ENCODE data around the gene UGT3A1.
"Not testable (repeated sequence)": the region's sequence is repeated elsewhere in the genome, so short reads cannot be mapped to it uniquely, and the experiment has no call there.

UGT3A1 gene, protein sequence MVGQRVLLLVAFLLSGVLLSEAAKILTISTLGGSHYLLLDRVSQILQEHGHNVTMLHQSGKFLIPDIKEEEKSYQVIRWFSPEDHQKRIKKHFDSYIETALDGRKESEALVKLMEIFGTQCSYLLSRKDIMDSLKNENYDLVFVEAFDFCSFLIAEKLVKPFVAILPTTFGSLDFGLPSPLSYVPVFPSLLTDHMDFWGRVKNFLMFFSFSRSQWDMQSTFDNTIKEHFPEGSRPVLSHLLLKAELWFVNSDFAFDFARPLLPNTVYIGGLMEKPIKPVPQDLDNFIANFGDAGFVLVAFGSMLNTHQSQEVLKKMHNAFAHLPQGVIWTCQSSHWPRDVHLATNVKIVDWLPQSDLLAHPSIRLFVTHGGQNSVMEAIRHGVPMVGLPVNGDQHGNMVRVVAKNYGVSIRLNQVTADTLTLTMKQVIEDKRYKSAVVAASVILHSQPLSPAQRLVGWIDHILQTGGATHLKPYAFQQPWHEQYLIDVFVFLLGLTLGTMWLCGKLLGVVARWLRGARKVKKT

DNA sequence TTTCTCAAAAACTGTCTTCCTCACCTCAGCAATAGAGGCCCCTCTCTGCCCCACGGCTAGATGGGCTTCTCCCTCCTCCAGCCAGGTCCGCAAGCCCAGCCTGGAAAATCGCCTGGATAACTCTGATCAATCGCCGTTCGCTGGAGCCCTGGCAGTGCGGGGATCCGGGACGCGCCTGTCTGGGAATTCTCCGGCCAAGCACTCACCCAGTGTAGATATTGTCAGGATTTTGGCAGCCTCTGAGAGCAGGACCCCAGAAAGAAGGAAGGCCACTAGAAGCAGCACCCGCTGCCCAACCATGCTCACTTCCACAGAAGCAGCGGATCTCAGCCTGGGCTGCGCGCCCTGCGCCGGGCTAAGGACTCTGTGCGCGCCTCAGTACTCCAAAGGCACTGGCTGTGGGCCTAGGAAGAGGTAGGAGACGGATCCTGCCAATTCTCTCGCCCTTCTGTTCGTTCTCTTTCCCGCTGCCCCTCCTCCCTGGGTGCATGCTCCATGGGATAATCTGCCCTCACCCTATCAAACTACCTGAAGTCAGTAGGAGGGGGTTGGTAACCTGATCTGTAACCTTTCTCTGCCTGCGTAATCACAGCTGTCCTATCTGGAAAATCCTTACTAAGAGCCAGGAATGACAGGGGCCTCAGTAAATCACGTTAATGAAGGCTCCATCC, at the start of gene UGT3A1:
UGT3A1 (minus strand) TSS at position 450 of the 671 bp plus-strand sequence; CDS start at position 300, 150 bp downstream.
- Histone ChIP-seq H3K27ac (ENCODE audit: low read length) (no peak within 1 kb of the TSS), H3K9ac (ENCODE audit: low read length) (peak within 1 kb of the TSS; percentile 1), H3K9me3 (ENCODE audit: control insufficient read depth, low read depth, low read length) (no peaks in the 10 kb centered on the region), H3K27me3 (ENCODE audit: control insufficient read depth, insufficient read depth, low read length) (peaks cover 20% of the 10 kb centered on the region), H3K4me3 (ENCODE audit: low read length) (peak within 1 kb of the TSS; percentile 55), H3K4me1 (ENCODE audit: control insufficient read depth, low read depth, low read length) (no peaks in the 10 kb centered on the region), H3K36me3 (ENCODE audit: control insufficient read depth, low read depth, low read length) (no peaks in the 10 kb centered on the region)

DNA sequence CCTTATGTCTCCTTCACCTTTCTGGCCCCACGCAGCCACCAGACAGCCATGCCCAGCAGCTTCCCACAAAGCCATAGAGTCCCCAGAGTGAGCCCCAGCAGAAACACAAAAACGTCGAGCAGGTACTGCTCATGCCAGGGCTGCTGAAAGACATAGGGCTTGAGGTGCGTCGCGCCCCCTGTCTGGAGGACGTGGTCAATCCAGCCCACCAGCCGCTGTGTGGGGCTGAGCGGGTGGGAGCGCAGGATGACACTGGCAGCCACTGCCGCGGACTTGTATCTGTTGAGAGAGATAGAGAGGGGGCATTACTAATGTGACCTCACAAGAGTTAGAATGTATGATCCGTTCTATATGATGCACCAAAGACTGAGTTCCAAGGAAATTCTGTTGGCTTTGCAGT, 44.5 kb upstream of the UGT3A1 start:
- no peaks in the 10 kb centered on the region for H3K9me3 ChIP-seq (ENCODE audit: control insufficient read depth, low read depth, low read length)
- H3K27me3 ChIP-seq (ENCODE audit: control insufficient read depth, insufficient read depth, low read length) = no peaks in the 10 kb centered on the region
- H3K9ac ChIP-seq (ENCODE audit: low read length) = no peak overlapping the region
- no peak overlapping the region for H3K4me3 ChIP-seq (ENCODE audit: low read length)
- no peaks in the 10 kb centered on the region for H3K36me3 ChIP-seq (ENCODE audit: control insufficient read depth, low read depth, low read length)
- H3K27ac ChIP-seq (ENCODE audit: low read length) = no peak overlapping the region
- no peaks in the 10 kb centered on the region for H3K4me1 ChIP-seq (ENCODE audit: control insufficient read depth, low read depth, low read length)

DNA sequence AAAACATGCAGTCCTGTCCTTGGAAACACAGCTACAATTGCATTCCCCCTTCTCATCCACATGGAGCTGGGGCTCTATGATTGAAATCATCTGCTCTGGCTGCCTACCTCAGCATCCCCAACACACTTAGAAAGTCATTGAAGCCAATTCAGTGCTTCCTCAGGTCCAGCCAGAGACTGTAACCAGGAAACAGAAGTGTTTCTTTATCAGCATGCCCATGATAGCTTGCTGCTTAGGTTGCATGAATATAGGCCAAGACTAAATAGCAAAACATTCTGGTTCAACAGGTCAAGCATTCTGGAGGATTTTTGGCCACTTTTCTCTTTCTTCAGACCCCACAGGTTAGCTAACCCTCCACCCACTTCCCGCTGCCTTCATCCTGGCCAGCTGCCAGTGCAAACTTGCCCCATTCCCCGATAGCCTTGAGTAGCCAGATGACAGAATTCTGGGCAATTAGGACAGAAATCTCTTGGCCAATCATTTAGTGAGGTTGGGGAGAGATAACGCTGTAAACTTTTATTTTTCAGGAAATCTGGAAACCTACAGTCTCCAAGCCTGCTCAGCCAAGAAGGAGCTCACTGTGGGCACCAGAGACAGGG, 43.4 kb upstream of the UGT3A1 start:
- H3K27ac ChIP-seq (ENCODE audit: low read length); H3K27me3 ChIP-seq (ENCODE audit: control insufficient read depth, insufficient read depth, low read length); H3K36me3 ChIP-seq (ENCODE audit: control insufficient read depth, low read depth, low read length); H3K9me3 ChIP-seq (ENCODE audit: control insufficient read depth, low read depth, low read length); H3K9ac ChIP-seq (ENCODE audit: low read length); H3K4me3 ChIP-seq (ENCODE audit: low read length); H3K4me1 ChIP-seq (ENCODE audit: control insufficient read depth, low read depth, low read length): not testable (repeated sequence)

DNA sequence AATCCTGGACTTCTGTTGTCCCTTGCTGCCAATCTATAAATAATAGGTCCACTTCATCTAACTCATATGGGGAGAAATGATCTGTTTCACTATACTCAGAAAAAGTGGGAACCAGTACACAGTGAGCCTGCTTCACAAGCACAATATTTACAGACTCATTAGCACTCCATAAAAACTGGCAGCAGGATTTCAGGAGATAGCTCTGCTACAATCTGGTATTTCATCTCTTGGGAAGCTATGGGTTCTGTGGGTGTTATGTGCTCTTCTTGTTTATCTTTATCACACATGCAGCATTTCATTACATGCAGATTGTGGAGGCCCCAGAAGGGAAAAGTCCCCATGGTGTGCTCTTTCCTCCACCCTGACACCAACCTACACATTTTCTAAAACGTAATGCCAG, 42.3 kb upstream of the UGT3A1 start:
- no peaks in the 10 kb centered on the region for H3K27me3 ChIP-seq (ENCODE audit: control insufficient read depth, insufficient read depth, low read length)
- H3K36me3 ChIP-seq (ENCODE audit: control insufficient read depth, low read depth, low read length) = no peaks in the 10 kb centered on the region
- H3K4me3 ChIP-seq (ENCODE audit: low read length) = no peak overlapping the region

DNA sequence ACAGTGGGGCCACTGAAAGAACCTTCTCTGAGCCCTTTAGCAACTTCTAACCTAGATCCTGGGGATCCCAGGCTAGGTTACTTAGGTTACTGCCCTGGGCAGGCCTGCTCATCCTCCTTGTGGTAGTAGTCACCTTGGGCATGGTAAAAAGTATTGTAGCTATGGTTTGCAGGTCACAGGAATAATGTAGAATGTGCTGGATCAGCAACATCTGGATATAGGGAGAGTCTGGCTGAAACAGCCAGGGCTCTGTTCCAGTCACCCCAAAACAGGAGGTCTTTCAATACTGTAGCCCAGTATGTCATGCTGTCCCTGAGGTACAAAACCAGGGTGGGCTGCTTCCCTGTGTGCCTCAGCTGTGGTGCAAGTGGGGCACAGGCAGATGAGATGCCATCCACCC, 41.9 kb upstream of the UGT3A1 start:
- no peaks in the 10 kb centered on the region for H3K36me3 ChIP-seq (ENCODE audit: control insufficient read depth, low read depth, low read length)
- H3K4me1 ChIP-seq (ENCODE audit: control insufficient read depth, low read depth, low read length) = no peaks in the 10 kb centered on the region
- H3K4me3 ChIP-seq (ENCODE audit: low read length) = no peak overlapping the region
- no peak overlapping the region for H3K27ac ChIP-seq (ENCODE audit: low read length)
- H3K27me3 ChIP-seq (ENCODE audit: control insufficient read depth, insufficient read depth, low read length) = no peaks in the 10 kb centered on the region
- no peaks in the 10 kb centered on the region for H3K9me3 ChIP-seq (ENCODE audit: control insufficient read depth, low read depth, low read length)
- no peak overlapping the region for H3K9ac ChIP-seq (ENCODE audit: low read length)

More for the DNA sequence above, 42.3 kb upstream of the UGT3A1 start:
- no peaks in the 10 kb centered on the region for H3K9me3 ChIP-seq (ENCODE audit: control insufficient read depth, low read depth, low read length)
- no peak overlapping the region for H3K9ac ChIP-seq (ENCODE audit: low read length)
- H3K4me1 ChIP-seq (ENCODE audit: control insufficient read depth, low read depth, low read length) = no peaks in the 10 kb centered on the region
- H3K27ac ChIP-seq (ENCODE audit: low read length) = no peak overlapping the region

DNA sequence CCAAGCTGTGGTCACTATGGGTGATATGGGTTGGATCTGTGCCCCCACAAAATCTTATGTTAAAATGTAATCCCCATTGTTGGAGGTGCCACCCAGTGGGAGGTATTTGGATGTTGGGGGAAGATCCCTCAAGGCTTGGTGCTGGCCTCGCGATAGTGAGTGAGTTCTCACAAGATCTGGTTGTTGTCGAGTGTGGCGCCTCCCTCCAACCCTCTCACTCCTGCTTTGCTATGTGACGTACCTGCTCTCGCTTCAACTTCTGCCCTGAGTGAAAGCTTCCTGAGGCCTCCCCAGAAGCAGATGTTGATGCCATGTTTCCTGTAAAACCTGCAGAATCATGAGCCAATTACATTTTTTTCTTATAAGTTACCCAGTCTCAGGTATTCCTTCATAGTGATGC, 40.0 kb upstream of the UGT3A1 start:
- Histone ChIP-seq H3K4me3 (ENCODE audit: low read length) (no peak overlapping the region), H3K9me3 (ENCODE audit: control insufficient read depth, low read depth, low read length) (no peaks in the 10 kb centered on the region), H3K9ac (ENCODE audit: low read length) (no peak overlapping the region), H3K36me3 (ENCODE audit: control insufficient read depth, low read depth, low read length) (no peaks in the 10 kb centered on the region), H3K27ac (ENCODE audit: low read length) (no peak overlapping the region), H3K27me3 (ENCODE audit: control insufficient read depth, insufficient read depth, low read length) (no peaks in the 10 kb centered on the region), H3K4me1 (ENCODE audit: control insufficient read depth, low read depth, low read length) (no peaks in the 10 kb centered on the region)

DNA sequence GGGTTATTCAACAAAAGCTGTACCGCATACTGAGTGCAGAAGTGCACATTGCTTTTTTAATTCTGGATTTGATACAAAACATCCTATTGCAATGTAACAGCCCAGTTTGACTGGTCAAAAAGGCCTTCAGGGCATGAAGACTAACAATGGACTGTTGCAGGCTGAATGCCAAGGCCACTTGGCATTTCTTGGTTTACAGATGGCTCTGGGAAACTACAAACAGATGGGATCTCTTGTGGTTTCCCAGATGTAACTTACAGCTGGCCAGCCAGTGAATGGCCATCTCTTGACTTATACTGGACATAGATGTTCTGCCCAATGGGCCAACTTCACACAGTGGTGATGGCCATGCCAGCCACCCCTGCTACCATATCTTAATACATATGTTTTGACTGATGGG, 38.7 kb upstream of the UGT3A1 start:
- H3K4me1 ChIP-seq (ENCODE audit: control insufficient read depth, low read depth, low read length) = no peaks in the 10 kb centered on the region
- H3K27me3 ChIP-seq (ENCODE audit: control insufficient read depth, insufficient read depth, low read length) = no peaks in the 10 kb centered on the region
- H3K36me3 ChIP-seq (ENCODE audit: control insufficient read depth, low read depth, low read length) = no peaks in the 10 kb centered on the region
- no peaks in the 10 kb centered on the region for H3K9me3 ChIP-seq (ENCODE audit: control insufficient read depth, low read depth, low read length)
- no peak overlapping the region for H3K9ac ChIP-seq (ENCODE audit: low read length)
- no peak overlapping the region for H3K4me3 ChIP-seq (ENCODE audit: low read length)
- no peak overlapping the region for H3K27ac ChIP-seq (ENCODE audit: low read length)

DNA sequence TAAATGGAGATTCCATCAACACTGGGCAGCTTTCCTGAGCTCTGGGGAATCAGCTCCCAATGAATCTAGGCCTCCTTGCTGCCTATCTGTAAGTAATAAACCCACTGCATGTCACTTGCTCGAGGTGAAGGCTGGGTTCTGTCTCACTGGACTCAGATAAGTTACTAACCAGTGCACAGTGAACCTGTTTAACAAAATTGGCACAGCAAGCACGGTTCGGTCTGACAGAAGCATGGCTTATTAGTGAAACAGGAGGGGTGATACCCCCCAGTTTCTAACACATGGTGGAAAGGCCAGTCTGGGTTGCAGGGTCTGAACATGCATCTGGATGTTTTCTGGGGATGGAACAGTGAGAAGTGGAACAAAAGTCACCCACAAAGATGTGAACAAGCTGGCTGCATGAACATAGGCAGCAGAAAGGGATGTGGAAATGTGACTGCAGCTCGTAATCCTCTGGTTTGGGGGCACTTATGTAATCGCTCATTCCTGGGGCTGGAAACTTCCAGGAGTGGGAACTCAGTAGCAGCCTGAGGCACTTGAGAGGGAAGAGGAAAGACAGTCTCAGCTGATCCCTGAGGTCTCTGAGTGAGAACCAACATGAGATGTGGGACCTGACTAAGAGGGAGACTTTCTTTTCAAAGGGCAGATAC, 37.8 kb upstream of the UGT3A1 start:
- Histone ChIP-seq H3K9ac (ENCODE audit: low read length) (no peak overlapping the region), H3K36me3 (ENCODE audit: control insufficient read depth, low read depth, low read length) (no peaks in the 10 kb centered on the region), H3K9me3 (ENCODE audit: control insufficient read depth, low read depth, low read length) (peaks cover 2% of the 10 kb centered on the region), H3K4me3 (ENCODE audit: low read length) (no peak overlapping the region), H3K27me3 (ENCODE audit: control insufficient read depth, insufficient read depth, low read length) (no peaks in the 10 kb centered on the region), H3K4me1 (ENCODE audit: control insufficient read depth, low read depth, low read length) (no peaks in the 10 kb centered on the region), H3K27ac (ENCODE audit: low read length) (no peak overlapping the region)

DNA sequence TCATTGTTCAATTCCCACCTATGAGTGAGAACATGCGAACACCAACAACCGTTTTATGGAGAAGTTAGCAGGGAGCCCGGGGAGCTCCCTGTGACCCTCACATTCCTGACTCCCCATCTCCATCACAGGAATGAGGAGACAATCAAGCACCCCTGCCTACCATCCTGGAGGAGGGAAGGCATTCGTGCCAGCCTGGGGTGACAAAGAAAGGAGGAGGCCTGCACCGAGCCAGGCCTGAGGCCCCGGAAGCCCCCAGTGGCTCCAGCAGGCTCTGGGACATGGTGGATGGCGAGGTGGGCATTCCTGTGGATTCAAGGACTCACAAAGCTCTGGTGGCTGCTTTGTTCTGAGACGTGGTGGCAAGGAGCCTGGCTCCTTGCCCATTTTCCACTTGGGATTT, 36.5 kb upstream of the UGT3A1 start:
- Histone ChIP-seq H3K9ac (ENCODE audit: low read length) (no peak overlapping the region), H3K36me3 (ENCODE audit: control insufficient read depth, low read depth, low read length) (no peaks in the 10 kb centered on the region), H3K4me3 (ENCODE audit: low read length) (no peak overlapping the region), H3K27me3 (ENCODE audit: control insufficient read depth, insufficient read depth, low read length) (no peaks in the 10 kb centered on the region), H3K4me1 (ENCODE audit: control insufficient read depth, low read depth, low read length) (no peaks in the 10 kb centered on the region), H3K27ac (ENCODE audit: low read length) (no peak overlapping the region), H3K9me3 (ENCODE audit: control insufficient read depth, low read depth, low read length) (peaks cover 3% of the 10 kb centered on the region)

DNA sequence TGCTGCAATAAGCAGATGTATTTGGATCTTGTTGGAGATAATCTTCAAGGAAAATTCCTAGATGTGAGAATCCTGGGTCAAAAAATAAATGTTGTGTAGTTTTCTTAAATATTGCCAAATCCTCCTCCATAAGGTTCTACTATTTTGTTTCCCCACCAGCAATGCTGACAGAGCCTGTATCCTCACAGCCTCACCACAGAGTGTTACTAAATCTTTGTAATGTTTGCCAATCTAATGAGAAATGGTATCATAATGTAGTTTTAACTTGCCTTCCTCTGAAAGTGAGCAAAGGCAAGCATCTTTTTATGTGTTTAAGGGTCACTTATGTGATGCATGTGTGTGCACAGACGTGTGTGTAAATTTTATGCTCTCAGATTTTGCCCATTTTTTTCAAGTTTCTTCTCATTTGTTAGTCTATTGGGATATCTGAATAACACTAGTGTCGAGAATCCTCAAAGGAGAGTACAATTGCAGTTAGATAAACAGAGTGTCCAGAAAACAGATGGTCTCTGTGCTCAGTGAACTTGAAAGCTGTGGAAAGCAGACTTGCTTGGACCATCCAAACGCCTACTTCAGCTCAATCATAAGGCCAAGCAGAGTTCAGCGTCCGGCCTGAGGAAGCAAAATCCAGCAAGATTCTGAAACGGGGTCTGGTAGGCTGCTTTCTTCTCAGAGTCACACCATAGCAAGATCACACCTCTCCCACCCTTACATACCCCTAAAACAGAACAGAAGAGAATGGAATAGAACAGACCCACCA, 35.7 kb upstream of the UGT3A1 start:
- Histone ChIP-seq H3K9me3 (ENCODE audit: control insufficient read depth, low read depth, low read length) (peaks cover 3% of the 10 kb centered on the region), H3K36me3 (ENCODE audit: control insufficient read depth, low read depth, low read length) (no peaks in the 10 kb centered on the region), H3K4me3 (ENCODE audit: low read length) (no peak overlapping the region), H3K27me3 (ENCODE audit: control insufficient read depth, insufficient read depth, low read length) (no peaks in the 10 kb centered on the region), H3K9ac (ENCODE audit: low read length) (no peak overlapping the region), H3K4me1 (ENCODE audit: control insufficient read depth, low read depth, low read length) (no peaks in the 10 kb centered on the region), H3K27ac (ENCODE audit: low read length) (no peak overlapping the region)

DNA sequence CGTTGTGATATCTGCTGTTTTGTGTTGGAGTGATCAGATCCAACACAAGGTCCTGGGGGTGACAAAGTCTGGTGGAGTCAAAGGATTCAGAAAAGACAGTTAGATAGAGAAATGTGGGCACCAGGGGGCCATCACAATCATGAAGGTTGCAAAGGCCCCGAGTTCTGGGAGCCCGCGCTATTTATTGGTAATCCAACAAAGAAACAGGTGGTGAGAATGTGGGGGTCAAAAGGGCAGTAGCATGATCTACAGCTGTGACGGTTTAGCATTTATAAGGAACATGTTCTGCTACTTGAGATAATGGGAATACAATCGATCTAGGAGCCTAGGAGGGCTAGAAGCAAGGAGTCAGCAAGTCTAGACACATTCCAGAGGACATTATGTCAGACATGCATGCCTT, 31.1 kb upstream of the UGT3A1 start:
- not testable (repeated sequence) for H3K9ac ChIP-seq (ENCODE audit: low read length); H3K27me3 ChIP-seq (ENCODE audit: control insufficient read depth, insufficient read depth, low read length); H3K9me3 ChIP-seq (ENCODE audit: control insufficient read depth, low read depth, low read length); H3K36me3 ChIP-seq (ENCODE audit: control insufficient read depth, low read depth, low read length); H3K4me3 ChIP-seq (ENCODE audit: low read length); H3K27ac ChIP-seq (ENCODE audit: low read length); H3K4me1 ChIP-seq (ENCODE audit: control insufficient read depth, low read depth, low read length)

Data from iPS-18a (cell line).